GDM1 (cell line): ENCODE data around the gene SYNGR2.
"Not testable (repeated sequence)": the region's sequence is repeated elsewhere in the genome, so short reads cannot be mapped to it uniquely, and the experiment has no call there.

Experiments
- DNase-seq: peaks from one replicate; lab custom pipeline; 2025; lab: John Stamatoyannopoulos, UW

The SYNGR2 gene

DNA sequence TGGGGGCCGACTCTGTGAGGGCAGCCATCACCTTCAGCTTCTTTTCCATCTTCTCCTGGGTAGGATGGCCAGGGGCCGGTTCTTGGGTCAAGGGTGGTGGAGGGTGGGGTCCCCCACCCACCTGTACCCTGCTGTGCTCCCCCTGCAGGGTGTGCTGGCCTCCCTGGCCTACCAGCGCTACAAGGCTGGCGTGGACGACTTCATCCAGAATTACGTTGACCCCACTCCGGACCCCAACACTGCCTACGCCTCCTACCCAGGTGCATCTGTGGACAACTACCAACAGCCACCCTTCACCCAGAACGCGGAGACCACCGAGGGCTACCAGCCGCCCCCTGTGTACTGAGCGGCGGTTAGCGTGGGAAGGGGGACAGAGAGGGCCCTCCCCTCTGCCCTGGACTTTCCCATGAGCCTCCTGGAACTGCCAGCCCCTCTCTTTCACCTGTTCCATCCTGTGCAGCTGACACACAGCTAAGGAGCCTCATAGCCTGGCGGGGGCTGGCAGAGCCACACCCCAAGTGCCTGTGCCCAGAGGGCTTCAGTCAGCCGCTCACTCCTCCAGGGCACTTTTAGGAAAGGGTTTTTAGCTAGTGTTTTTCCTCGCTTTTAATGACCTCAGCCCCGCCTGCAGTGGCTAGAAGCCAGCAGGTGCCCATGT lies 3.3 kb downstream of the SYNGR2 start:
- not testable (repeated sequence) for DNase-seq

DNA sequence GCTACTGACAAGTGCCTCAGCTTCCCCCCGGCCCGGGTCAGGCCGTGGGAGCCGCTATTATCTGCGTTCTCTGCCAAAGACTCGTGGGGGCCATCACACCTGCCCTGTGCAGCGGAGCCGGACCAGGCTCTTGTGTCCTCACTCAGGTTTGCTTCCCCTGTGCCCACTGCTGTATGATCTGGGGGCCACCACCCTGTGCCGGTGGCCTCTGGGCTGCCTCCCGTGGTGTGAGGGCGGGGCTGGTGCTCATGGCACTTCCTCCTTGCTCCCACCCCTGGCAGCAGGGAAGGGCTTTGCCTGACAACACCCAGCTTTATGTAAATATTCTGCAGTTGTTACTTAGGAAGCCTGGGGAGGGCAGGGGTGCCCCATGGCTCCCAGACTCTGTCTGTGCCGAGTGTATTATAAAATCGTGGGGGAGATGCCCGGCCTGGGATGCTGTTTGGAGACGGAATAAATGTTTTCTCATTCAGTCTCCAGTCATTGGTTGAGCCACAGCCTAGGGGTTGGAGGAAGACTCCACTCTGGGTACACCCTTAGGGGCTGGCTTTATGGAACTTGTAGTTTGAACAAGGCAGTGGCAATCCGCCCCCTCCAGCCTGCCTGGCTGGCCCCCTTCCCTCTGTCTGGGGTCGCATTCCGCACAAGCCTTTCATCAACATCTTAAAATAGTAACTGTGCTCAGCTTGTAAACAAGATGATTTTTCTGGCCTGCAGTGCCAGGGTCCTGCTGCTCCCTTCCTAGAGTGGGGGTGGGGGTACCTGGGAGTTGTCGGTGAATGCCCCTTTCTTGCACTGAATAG lies 4.1 kb downstream of the SYNGR2 start:
- DNase-seq, result no peak

DNA sequence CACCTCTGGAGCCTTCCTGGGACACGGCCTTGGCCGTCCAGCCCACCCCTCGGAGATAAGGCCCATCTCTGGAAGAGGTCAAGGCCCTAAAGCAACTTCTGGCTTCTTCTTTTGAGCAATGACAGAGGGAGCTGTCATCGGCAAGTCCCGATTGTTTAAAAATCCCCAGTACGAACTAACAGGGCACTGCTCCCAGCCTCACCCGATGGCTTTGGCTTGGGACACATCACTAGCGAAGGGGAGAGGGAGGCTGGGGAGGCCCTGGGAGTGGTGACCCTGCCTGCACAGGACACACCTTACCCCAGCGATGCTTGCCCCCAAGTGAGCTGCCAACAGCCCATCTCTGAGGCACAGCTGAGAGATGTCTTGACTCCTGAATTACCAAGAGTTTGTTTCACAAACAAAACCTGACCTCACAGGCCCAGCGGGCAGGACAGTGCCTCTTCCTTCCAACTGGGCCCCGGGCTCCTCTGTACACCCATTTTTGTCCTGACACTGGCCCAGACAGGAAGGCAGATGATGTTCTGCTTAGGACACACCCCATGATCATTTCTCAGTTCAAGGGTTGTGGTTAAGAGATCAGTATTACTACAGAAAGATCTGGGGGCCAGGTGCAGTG lies 4.8 kb downstream of the SYNGR2 start:
- no peak for DNase-seq

GRCh38 chr17:78174346-78174869 lies 6.0 kb downstream of the SYNGR2 start:
- no peak for DNase-seq

DNA sequence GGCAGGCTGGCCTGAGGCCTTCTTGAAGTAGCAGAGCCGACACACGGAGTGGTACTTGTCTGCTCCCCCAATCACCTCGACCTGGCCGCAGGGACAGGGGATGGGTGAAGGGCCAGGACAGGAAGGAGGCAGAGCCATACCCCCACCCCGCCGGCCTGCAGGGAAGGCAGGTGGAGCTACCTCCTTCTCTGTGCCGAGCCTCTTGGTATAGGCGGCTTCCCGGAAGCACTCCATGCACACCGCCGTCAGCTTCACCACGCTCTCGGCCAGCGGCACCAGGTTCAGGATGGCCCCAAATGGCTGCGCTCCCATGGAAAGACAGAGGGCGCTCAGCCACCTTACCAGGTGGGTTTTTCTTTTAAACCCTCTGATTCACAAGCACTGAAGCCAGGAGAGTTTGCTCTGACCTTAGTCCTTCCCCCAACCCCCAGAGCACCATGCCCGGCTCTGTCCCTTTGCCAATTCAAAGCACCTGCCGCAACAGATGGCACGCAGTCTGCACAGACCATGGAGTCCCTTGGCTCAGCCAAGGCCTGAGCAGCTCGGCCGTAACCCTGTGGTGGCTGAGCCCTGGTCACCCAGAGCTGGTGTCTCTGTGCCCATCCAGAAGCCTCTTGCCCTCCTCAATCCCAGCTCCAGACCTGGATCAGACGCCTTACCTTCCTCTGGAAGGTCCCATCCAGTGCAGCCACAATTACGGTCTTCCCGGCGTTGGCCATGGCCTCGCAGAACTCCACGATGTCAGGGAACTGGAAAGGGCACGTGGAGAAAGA lies 6.7 kb downstream of the SYNGR2 start:
- DNase-seq, result no peak

GRCh38 chr17:78175643-78175981 lies 7.2 kb downstream of the SYNGR2 start:
- no peak for DNase-seq

DNA sequence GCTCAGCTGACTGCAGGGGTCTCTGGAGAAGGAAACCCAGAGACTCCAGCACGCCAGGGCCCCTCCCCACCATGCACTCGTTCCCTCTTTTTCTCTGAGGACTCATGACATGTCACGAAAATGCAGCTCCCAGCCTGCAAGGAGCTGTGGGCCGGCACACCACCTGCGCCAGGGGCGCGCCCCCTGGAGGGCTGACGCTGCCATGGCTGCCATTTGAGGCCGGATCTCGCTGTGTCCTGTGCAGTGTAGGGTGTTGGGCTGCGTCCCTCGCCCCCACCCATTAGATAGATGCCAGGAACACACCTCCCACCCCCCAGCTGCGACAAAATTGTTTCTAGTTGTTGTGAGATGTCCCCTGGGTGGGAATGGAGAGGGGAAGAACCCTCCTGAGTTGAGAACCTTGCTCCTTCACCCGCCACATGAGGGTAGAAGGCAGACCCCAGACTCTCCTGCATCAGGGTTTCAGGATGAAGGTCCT lies 8.2 kb downstream of the SYNGR2 start:
- DNase-seq, result peak; percentile 42

GRCh38 chr17:78179372-78179771 lies 11.0 kb downstream of the SYNGR2 start:
- no peak for DNase-seq

DNA sequence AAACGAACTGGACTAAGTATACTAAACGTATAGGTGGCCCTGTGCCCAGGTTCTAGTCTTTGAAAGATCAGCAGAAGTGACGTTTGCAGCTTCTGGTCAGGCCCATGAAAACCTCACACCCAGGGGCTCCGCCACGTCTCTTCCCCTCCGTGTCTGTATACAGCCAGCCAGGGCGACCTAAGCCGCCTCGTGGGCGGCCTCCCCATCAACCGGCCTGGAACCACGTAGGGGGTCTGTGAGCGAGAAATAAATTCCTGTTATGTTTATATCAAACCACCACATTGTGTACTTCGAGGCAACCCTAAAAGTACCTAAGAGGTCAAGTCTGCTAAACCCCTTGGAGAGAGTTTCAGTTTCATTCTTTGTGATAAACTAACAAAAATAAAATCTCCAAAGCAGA lies 11.7 kb downstream of the SYNGR2 start:
- DNase-seq, result no peak

GRCh38 chr17:78180508-78180907 lies 12.1 kb downstream of the SYNGR2 start:
- DNase-seq, result no peak

DNA sequence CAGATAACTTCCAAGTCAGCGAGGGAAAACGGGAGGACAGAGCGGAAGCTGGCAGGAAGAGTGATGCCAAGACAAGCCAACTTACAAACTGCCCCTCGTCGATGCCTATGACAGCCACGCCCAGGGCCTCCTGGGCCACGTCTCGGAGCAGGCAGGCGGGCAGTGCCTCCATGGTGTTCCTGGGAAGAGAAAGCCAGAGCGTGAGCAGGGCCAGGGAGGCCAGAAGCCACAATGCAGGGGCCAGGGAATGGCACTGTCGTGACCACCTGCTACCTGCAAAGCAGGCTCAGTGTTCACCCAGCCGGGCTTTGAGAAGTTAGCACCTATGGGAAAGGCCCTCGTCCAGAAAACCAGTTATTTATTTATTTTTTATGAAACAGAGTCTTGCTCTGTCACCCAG lies 14.1 kb downstream of the SYNGR2 start:
- DNase-seq, result no peak

DNA sequence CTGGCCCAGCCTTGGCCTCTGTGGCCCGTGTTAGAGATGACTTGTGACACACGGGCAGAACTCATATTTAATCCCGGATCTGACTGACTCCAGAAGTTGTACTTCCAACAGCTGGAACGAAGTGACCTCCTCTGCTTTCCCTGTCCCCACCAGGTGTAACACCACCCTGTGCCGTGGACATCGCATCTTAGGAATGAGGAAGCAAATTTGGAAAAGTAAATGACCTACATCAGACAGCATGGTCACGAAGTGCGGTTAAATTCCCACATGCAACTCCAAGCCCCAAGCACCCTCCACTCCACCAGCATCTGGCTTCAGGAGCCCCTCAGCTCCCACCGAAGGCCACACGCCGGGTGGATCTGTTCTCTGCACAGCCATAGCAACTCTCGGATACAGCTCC lies 15.5 kb downstream of the SYNGR2 start:
- no peak for DNase-seq

DNA sequence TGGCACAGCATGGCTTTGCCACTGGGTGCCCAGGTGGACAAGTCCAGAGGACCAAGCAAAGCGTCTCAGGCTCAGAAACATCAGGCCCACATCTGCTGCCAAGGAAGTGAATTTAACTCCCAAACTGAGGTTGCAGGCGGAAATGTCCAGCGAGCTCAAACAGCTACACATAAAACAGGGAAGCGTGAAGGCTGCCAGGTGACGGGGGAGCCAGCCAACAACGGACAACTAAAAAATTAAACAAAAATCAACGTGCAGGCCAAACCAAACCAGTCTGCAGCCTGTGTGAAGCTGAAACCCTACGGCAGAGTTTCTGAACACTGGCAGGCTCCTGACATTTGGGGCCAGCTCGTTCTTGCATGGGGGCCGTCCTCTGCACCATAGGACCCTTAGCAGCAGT lies 16.0 kb downstream of the SYNGR2 start:
- no peak for DNase-seq

DNA sequence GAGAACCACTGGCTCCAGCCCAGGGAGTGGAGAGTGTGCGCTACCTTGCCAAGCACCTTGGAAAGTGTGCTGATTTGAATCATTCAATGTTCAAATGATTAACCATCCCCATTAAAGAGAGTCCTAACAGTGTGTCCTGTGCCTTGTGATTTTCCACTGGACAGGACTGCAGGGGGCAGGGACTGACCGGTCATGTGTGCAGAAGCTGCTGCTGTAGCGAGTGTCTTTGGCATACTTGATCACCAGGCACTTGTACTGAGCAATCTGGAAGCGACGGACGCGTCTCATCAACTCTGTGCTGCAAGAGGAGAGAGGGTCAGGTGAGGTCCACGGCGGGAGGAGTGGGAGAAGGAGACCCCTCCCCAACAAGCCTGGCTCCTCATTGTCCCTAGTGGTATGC lies 16.5 kb downstream of the SYNGR2 start:
- DNase-seq, result no peak

DNA sequence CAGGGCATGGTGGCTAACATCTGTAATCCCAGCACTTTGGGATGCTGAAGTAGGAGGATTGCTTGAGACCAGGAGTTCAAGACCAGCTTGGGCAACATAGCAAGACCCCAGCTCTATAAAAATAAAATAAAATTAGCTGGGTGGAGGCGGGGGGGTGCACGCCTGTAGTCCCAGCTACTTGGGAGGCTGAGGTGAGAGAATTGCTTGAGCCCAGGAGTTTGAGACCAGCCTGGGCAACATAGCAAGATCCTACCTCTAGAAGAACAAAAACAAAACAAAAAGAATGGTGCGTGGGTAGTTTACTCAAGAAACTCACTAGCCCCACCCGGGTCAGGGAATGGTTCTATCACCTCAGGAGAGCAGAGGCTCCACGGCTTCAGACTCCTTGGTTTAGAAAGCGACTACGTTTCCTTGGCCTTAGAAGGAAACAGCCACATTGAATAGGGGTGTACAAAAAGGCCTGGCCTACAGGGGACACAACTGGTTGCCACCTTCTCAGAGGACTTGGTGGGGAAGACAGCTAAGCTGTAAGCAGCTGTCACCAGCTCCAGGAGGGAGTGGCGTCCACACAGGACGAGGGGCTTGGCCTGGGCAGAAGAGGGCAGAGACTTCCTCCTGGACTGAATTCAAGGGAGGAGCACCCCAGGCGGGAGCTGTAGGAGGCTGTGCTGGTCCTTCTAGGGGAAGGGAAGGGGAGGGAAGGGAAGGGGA lies 17.8 kb downstream of the SYNGR2 start:
- no peak for DNase-seq

DNA sequence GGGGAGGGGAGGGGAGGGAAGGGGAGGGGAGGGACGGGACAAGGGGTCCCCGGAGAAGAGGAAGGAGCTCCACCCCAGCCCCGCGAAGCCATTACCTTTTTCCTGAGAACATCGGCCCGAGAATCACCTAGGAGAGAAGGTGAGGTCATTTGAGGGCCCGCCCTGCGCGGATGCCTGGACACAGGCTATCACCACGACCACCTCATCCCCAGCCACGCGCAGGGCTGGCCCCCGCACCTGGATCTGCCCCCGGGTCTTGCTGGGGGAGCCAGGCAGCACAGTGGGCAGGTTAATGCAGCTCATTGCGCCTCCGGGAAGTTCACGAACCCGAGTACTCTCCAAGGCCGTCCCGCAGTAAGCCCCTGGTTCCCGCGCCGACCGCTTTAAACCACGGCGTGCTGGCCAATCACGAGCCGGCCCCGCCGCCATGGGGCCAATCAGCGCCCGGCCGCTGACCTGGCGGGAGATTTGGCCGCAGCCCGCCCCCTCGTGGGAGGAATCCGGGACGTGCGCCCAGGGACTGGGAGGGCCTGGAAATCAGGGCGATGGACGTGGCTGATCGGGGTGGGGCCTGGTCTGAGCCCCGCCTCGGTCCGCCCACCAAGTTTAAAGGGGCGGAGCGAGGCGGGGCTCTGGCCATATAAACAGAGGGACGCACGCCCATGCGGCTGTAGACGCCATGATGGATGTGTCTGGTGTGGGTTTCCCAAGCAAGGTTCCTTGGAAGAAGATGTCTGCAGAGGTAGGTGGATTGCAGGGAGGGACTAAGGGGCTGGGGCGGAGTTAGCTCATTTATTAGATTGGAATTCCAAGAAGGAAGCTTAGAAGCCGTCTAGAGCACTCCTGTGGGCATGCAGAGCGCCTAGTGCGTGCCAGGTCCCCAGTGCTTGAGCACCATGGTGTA lies 18.6 kb downstream of the SYNGR2 start, which contains the start of the genes AFMID and TK1:
Gene AFMID (plus strand): TSS at position 671 of the 904 bp plus-strand sequence. CDS start 9 bp downstream, at position 680.
Gene TK1 (minus strand): TSS at position 361 of the 904 bp plus-strand sequence. CDS start 58 bp downstream, at position 303.
- DNase-seq, result peak; percentile 94

- no peak for DNase-seq
Observed at GRCh38 chr17:78196716-78197115, 28.3 kb downstream of the SYNGR2 start.

DNA sequence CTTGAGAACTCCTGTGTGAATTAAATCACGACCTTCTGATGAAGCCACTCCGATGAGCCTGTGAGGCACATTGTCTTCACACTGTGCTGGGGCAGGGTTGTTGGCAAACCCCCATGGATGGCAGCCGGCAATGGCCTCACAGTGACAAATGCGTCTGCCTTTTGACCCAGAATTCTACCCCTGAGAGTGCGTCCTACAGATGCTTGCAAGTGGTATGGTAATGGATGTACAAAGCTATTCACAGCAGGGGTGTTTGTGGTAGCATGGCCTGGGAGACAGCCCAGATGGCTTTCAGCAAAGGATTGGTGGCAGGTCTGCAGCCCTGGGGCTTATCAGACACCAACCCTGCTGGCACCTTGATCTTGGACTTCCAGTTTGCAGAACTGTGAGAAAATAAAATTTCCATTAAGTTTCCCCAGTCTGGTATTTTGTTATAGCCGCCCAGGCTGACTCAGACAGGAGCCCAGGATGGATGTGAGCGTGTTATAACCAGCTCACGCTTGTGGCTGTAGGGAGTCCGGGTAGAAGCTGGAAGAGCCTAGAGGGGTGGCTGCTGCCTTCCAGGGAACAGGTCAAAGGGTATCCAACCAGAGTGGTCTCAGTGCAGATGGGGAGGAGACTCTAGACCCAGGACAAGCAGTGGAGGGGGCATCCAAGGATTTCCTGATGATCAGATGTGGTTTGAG lies 28.9 kb downstream of the SYNGR2 start:
- DNase-seq, result no peak

DNA sequence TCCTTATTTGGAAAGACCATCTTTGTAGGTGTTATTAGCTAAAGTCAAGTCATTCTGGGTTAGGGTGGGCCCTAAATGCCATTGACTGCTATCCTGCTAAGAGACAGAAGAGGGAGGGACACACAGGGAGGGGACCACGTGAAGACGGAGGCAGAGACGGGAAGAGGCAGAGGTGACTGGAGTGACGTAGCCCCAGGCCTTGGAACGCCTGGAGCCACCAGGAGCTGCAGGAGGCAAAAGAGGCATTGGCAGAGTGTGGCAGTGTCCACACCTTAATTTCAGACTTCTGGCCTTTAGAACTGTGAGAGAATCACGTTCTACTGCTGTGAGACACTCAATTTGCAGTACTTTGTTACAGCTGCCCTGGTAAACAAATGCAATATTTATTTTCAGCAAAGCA lies 32.1 kb downstream of the SYNGR2 start:
- no peak for DNase-seq

GRCh38 chr17:78202666-78203065 lies 34.3 kb downstream of the SYNGR2 start:
- no peak for DNase-seq
